Stimulated activated CD8-positive, alpha-beta memory T cell treated with anti-CD3 and anti-CD28 coated beads, Interleukin-2, amount 100 ng/mL, for 48 hours (primary cell): ENCODE results near the gene OAS3.
"Not testable (repeated sequence)": the region's sequence is repeated elsewhere in the genome, so short reads cannot be mapped to it uniquely, and the experiment has no call there.

Experiments used
- DNase-seq, 2 donors: peaks; one replicate each; pipeline ENCODE4 v3.0.0-alpha.2; 2020; ENCODE audit warnings: low read depth in 2 of 2

The OAS3 gene

DNA sequence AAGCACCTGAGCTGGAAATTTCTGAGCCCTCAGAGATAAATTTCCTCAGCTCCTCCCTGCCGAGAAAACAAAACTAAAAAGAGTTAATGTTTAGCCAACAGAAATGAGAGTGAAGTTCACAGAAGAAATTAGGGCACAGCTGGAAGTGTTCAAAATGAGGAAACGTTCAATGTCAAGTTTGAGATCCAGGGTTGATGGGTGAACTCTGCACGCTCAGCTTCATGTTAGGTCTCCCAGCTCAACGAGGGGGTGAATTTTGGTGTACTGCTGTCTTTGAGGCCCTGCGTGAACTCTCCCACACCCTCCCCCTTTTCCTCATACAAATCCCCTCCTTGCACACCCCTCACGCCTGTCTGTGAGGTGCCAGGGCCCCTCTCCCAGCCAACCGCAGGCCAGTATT lies 13.3 kb upstream of the OAS3 start:
- no peak for DNase-seq

DNA sequence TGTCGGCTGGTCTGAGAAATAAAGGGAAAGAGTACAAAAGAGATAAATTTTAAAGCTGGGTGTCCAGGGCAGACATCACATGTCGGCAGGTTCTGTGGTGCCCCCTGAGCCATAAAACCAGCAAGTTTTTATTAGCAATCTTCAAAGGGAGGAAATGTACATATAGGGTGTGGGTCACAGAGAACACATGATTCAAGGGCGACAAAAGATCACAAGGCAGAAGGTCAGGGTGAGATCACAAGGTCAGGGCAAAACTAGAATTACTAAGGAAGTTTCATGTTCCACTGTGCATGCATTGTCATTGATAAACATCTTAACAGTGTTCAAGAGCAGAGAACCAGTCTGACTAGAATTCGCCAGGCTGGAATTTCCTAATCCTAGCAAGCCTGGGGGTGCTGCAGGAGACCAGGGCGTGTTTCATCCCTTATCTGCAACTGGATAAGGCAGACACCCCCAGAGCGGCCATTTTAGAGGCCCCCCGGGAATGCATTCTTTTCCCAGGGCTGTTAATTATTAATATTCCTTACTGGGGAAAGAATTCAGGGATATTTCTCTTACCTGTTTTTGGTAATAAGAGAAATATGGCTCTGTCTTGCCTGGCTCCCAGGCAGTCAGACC lies 11.7 kb upstream of the OAS3 start:
- not testable (repeated sequence) for DNase-seq

DNA sequence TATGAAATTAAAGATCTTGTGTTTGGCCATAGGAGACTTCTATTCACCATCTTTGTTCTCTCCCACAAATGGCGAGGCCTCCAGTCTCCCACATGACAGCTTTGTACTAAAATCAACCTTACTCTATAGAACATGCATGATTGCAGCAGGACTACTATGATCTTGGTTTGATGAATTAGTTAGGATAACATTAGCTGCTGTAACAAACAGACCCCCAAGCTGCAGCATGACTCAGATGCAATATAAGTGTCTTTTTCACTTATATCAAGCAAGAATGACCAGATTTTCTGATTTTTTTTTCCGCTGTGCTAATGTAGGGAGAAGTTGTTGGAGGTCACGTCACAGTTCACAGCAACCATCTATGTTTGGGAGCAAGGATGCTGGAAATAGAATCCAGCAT lies 10.8 kb upstream of the OAS3 start:
- DNase-seq = no peak

DNA sequence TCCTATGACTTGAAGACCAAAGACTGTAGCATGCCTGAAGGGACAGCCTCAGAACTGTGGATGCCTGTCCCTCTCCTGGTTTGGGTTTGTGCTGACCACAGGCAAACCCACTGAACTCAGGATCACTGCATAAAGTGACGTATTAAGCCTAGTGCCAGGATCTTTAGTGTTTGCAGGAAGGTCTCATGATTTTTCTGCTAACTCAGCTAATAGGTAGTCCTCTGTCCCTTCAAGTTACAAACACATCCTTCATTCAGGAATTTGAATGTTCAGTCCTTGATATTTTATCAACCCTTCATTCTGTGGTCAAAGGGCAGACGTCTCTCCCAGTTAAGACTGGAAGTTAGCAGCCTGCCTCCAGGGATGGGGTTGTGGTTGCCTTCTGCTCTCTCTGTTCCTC lies 10.3 kb upstream of the OAS3 start:
- DNase-seq = no peak

DNA sequence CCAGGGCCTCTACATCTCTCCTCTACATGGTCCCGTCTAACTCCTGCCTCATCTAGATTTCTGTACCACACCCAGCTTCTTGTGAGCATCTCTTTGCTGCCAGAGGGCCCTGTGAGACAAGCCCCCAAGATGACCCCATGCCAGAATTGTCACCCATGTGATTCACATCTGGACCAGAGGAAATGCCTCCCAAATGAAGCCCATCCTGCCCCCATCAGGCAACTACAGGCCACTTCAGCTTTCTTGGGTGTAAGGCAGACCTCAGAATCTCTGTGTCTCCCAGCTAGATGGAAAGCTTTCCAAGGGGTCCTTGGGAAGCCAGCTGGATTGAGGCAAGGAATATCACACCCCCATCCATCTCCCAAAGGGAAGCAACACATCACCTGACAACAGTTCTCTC lies 9.3 kb upstream of the OAS3 start:
- no peak for DNase-seq

DNA sequence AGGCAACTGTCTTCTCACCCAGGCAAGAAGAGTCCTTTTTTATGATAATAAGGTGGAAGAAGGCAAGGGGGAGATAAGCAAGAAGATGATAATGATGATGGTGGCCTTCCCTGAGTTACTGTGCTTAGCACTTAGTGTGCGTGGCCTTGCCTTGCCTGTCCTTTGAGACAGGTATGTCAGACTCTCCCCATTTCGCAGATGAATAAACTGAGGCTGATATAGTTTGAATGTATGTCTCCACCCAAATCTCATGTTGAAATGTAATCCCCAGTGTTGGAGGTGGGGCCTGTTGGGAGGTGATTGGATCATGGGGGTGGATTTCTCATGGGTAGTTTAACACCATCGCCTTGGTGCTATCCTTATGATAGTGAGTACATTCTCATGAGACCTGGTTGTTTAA lies 8.6 kb upstream of the OAS3 start:
- DNase-seq = no peak

DNA sequence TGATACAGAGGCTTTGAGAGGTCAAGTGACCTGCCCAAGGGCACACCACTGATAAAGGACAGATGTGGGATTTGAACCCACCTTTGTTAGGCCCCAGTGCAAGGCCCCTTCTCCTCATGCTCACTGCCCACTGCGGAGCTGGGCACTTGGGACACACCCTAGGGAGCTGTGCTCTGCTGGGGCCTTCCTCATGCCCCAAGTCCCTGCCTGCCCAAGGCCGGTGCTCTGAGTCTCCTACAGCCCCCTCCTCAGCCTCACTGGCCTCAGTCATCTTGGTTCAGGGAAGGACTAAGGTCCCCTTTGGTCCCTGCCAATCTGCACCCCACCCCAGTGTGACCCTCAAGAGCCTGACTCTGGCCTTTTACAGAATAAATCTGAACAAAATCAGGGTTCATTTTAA lies 7.9 kb upstream of the OAS3 start:
- no peak for DNase-seq

DNA sequence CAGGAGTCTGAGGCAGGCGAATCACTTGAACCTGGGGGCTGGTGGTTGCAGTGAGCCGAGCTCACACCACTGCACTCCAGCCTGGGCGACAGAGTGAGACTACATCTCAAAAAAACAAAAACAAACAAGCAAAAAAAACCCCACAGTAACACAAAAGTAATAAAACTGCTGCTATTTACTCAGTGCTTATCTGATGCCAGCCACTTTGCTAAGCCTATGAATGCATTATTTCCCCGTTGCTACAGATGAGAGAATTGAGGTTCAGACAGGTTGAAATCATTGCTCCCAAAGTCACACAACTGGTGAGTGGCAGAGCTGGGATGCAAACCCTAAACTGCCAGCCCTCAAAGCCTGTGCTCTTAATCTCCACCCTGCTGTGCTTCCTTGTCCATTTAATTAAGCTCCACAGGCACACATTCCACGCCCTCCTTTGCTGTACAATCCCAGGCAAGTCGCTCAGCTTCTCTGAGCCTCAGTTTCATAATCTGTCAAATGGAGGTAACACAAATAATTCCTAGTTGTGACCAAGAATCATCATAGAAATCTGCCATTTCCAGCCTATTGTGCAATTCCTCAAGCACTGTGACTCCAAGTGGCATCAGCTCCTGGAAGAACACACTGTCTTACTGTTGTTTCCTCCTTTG lies 5.7 kb upstream of the OAS3 start:
- DNase-seq = no peak

DNA sequence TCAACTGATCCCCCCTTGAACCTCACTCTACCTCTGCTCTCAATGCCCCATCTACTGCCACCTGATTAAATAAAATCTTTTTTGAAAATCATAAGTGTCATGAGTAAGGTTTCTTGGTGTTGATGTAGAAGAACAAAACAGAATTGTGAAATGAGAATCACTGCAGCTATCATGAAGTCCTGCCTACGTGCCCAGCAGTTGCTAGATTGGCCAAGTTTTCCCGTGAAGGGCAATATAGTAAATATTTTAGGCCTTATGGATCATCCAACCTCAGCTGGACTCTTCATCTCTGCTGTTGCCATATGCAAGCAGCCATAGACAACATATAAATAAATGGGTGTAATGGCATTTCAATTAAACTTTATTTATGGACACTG lies 5.2 kb upstream of the OAS3 start:
- DNase-seq = no peak

DNA sequence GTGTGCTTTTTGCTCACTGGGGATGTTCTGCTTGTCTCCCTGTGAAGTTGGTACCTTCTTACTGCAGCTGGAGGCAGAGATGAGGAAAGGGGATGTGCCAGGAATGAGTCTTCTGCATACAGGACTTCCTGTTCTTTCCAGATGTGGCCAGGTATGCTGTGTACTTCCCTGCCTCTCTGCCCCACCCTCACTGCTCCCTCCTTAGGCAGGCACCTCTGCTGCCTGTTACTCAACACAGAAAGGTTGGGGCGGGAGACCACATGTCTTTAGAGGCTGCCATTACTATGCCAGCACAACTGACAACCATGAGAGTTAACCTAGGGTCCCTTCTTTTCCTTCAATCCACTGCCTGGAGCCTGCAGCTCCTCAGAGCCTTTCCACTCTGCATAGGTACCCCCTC lies 2.0 kb upstream of the OAS3 start:
- no peak for DNase-seq

DNA sequence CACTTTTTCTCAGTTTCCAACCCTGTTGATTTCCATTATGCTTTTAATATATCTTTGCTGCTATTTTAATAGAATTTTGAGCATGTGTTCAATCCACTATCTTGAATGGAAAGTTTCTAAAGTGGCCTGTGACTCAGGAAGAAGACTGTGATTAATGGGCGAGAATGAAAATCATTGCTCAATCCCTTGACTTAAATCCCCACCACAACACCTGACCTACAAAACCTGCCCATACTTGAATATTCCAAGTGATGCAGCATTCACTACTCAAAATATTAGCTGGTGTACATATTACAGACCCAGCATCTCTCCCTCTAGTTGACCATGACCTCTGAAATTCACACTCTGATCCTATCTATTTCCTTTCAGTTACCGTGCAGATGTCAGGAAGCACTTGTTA lies 1.3 kb upstream of the OAS3 start:
- no peak for DNase-seq

DNA sequence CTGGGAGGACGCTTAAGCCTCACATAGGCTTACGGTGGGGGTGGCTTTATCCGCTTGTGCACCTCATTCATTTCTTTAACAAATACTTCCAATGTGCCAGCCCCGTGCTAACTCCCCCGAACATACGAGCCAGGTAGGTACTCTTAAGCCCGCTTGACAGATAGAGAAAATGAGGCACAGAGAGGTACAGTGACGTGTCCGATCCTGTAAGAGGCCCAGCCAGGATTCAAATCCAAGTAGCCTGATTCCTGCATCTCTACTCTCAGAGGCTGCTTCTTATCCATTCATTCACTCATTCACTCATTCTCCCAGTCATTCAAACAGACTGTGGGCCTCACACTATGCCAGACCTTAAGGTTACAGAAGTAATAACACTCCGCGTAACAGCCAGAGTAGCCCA lies 477 bp downstream of the OAS3 start:
- no peak for DNase-seq

DNA sequence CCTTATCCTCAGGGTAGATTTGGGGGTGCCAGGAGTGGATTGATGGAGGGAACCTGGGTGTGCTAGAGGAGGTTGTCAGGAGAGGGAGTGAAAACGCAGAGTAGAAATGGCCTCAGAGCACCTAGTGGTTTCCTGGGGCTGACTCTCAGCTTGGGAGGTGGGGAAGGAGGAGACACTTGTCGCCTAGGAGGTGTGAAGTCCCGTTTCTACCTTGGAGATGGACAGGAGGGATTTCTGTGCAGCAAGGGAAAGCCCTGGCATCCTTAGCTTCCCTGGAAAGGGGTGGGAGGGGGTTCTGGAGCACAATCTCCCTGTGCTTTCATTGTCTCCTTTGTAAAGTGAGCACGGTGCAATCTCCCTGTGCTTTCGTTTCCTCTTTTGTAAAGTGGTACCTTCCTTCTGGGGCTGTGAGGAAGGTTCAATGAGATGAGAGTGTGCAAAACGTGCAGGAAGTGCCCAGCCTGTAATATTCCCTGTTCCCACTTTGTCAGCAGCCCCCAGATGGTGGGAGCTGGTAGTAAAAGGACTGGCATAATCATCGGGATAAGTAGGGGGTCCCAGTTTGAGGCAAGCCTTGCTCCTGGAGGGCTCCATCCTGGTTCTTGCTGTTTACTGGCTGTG lies 1.6 kb downstream of the OAS3 start:
- DNase-seq = no peak

DNA sequence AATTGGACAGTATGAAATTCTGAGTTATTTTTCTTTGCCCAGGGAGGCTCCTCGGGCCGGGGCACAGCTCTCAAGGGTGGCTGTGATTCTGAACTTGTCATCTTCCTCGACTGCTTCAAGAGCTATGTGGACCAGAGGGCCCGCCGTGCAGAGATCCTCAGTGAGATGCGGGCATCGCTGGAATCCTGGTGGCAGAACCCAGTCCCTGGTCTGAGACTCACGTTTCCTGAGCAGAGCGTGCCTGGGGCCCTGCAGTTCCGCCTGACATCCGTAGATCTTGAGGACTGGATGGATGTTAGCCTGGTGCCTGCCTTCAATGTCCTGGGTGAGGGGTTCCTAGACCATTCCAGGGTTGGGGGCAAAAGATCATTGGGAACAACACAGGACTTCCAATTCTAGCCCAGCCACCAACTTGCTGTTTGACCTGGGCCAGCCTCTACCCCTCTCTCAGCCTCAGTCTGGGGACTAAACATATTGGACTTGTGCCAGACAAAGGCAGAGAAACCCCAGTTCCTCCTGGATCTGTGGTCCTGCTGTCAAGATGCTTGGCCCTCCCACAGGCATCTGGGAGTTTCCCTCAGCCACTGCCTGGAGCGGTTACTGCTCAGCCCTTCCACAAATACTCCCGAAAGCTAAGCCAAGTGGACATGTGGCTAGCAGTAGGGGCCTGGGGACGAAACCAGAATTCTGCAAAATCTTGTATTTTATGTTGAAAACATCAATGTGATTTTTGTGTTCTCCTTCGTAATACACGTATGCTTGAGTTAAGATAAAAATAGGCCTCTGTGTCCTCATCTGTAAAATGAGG lies 3.5 kb downstream of the OAS3 start:
- no peak for DNase-seq

DNA sequence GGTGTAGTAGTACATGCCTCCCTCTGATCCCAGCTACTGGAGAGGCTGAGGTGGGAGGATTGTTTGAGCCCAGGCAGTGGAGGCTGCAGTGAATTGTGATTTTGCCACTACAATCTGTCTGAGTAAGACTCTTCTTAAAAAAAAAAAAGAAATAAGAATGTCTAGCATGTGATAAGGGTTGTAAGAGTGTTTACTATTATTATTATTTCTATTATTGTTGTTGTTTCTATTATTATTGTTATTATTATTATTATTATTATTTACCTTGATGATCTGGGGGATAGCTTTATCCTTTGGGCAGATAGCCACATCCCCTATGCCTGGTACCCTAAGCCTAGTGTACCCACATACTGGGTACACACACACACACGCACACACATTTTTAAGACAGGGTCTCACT lies 4.3 kb downstream of the OAS3 start:
- DNase-seq = no peak

DNA sequence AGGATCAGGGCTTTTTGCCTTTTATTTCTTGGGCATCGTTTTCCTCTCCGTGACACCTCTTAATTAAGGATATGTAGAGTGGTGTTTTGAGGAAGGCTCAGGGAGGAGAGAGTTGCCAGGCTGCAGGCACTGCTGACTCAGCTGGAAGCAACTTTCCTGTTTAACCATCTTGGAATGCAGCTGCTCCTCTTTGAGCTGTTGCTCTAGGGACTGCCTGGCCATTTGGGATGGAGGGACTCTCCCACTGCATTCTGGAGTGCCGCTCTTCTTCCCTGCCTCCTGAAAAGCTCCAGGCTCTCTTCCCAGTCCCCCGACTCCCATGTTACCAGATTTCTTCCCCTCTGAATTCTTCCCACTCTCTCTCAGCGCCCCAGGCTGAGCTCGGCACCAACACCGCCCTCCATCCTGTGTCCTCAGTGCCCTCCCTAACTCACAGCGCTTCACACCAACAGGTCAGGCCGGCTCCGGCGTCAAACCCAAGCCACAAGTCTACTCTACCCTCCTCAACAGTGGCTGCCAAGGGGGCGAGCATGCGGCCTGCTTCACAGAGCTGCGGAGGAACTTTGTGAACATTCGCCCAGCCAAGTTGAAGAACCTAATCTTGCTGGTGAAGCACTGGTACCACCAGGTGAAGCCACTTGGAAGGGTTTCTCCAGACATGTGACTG lies 5.9 kb downstream of the OAS3 start:
- no peak for DNase-seq

DNA sequence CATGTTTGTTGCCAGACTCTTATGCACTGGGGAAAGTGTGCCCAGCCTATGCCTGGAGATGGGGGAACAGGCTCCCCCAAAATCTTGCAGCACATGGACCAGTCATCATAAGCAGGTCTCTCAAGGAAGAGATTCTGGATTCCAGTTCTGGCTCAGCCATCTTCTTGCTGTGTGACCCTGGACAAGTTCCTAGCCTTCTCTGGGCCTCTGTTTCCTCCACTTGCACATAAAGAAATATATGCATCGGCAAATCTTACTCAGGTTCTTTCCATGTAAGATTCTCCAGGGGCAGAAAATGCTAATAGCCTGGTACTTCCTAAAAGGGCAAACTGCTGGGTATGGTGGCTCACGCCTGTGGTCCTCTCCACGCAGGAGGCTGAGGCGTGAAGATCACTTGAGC lies 7.2 kb downstream of the OAS3 start:
- no peak for DNase-seq

DNA sequence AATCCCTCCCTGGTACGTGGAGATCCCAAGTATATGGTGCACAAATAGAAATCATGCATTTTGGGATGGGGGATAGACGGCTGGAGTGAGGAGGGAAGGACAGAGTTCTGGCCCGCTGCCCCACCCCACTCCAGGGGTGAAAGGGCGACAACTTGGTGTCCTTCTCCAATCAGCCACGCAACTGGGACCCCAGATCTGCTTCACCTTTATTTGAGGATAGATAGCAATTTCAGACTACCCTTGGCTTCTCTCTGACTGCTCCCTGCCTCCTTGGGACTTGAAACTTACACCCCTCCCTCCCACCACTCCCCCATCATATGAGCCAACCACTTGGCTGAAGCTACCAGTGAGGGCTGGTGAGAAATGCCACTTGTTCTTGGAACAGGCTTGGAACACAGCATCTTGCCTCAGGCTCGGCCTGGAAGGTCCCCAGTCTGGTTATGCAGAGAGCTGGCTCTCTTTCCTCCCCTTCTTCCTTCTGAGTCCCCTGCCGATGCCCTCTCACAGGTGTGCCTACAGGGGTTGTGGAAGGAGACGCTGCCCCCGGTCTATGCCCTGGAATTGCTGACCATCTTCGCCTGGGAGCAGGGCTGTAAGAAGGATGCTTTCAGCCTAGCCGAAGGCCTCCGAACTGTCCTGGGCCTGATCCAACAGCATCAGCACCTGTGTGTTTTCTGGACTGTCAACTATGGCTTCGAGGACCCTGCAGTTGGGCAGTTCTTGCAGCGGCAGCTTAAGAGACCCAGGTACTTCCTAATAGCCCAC lies 8.1 kb downstream of the OAS3 start:
- no peak for DNase-seq

DNA sequence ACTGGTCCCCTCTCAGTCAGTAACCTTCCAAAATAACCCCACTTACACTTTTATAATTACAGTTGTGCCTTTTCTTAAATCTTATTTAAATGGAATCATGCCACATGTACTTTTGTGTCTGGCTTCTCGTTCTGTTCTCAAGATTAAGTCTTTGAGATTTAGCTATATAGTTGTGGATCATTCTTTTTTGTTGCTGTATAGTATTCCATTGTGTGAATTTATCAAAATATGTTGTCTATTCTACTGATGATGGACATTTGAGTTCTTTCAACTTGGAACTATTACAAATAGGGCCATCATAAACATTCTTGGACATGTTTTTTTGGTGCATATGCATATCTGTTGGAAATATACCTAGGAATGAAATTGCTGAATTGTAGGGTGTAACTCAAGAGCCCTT lies 9.0 kb downstream of the OAS3 start:
- DNase-seq = no peak

DNA sequence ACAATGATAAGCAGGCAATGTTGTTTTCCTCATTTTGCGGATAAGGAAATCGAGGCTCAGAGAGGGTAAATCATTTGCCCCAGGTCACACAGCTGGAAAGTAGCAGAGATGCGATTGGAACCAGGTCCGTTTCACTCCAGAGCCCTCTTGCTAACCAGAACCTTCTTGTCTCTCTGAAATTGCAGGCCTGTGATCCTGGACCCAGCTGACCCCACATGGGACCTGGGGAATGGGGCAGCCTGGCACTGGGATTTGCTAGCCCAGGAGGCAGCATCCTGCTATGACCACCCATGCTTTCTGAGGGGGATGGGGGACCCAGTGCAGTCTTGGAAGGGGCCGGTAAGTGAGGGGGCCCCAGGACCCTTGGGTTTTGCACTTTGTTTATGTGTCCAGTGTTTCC lies 9.5 kb downstream of the OAS3 start:
- DNase-seq = no peak

DNA sequence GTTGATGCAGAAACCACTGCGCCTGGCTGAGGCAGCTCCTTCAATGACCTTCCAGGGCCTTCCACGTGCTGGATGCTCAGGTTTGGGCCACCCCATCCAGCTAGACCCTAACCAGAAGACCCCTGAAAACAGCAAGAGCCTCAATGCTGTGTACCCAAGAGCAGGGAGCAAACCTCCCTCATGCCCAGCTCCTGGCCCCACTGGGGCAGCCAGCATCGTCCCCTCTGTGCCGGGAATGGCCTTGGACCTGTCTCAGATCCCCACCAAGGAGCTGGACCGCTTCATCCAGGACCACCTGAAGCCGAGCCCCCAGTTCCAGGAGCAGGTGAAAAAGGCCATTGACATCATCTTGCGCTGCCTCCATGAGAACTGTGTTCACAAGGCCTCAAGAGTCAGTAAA lies 10.5 kb downstream of the OAS3 start:
- DNase-seq = no peak

DNA sequence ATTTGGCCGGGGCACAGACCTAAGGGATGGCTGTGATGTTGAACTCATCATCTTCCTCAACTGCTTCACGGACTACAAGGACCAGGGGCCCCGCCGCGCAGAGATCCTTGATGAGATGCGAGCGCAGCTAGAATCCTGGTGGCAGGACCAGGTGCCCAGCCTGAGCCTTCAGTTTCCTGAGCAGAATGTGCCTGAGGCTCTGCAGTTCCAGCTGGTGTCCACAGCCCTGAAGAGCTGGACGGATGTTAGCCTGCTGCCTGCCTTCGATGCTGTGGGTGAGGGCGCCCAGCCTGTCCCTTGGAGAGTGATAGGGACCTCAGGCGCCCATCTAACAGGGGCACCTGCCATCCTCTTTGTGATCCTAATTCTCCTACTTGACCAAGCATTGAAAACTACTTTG lies 12.4 kb downstream of the OAS3 start:
- DNase-seq = no peak
